Left ventricle myocardium inferior (tissue), 1 donor: ENCODE results near the gene BUD23. TPM values are rescaled to one million over a fixed set of nuclear protein-coding genes. Genes with fewer than 3 reads are reported as not detected.

Experiments
- DNase-seq: peaks from one replicate; pipeline ENCODE4 v3.0.0-alpha.2; 2020
- H3K27ac ChIP-seq: fragments of 200-600 bp; replicated peaks from 2 replicates; pipeline ENCODE4 v1.8.0; 2021
- H3K27me3 ChIP-seq: fragments of 200-600 bp; 2 replicates; pipeline ENCODE4 v1.8.0; 2021; ENCODE audit warnings: low read depth
- H3K36me3 ChIP-seq: fragments of 200-600 bp; 2 replicates; pipeline ENCODE4 v1.8.0; 2021
- H3K4me1 ChIP-seq: fragments of 200-600 bp; 2 replicates; pipeline ENCODE4 v1.8.0; 2021
- H3K4me3 ChIP-seq: fragments of 200-600 bp; 2 replicates; pipeline ENCODE4 v1.8.0; 2021; ENCODE audit warnings: mild to moderate bottlenecking, moderate library complexity
- H3K9me3 ChIP-seq: fragments of 200-600 bp; replicated peaks from 2 replicates; pipeline ENCODE4 v1.8.0; 2021
- CTCF ChIP-seq: fragments of 200-600 bp; IDR thresholded peaks from 2 replicates; pipeline ENCODE4 v1.8.0; 2021; ENCODE audit warnings: antibody characterized with exemption, mild to moderate bottlenecking, borderline replicate concordance
- intact Hi-C: fragments of 100-400 bp; cut with micrococcal nuclease; formaldehyde crosslinking; loops from one replicate; pipeline ENCODE4 v1.11.0; 2022
- total RNA-seq: library from RNA; stranded (reverse); fragmentation: NEBNext Ultra II Directional; extraction: Animal tissue kit (Norgen Biotek cat#: 25700); gene quantifications from one replicate; pipeline ENCODE4 v1.2.1, GENCODE V29; 2021
- donor health status: DM: no; HTN: yes; CAD: no; lungs with severe emphysema.

The BUD23 gene
- total RNA-seq, 1 donor from 2014 or later, result 65.0 TPM

GRCh38 chr7:73679709-73680108 lies 3.7 kb upstream of the BUD23 start:
- Histone ChIP-seq H3K9me3 (no peaks in the 10 kb centered on the region), H3K36me3 (peaks cover 6% of the 10 kb centered on the region), H3K27me3 (no peaks in the 10 kb centered on the region), H3K4me1 (peaks cover 66% of the 10 kb centered on the region), H3K27ac (peak overlapping the region; percentile 59), H3K4me3 (no peak overlapping the region)
- no peak for TF ChIP-seq CTCF
- no peak for DNase-seq
- intact Hi-C loops, result no loop called here

- DNase-seq, result no peak
- no peak for TF ChIP-seq CTCF
- H3K36me3 ChIP-seq, result peaks cover 6% of the 10 kb centered on the region
- H3K9me3 ChIP-seq, result no peaks in the 10 kb centered on the region
- intact Hi-C loops, result no loop called here
- H3K4me3 ChIP-seq, result peak overlapping the region; percentile 100
- H3K27ac ChIP-seq, result no peak overlapping the region
- H3K27me3 ChIP-seq, result no peaks in the 10 kb centered on the region
- H3K4me1 ChIP-seq, result peaks cover 74% of the 10 kb centered on the region
These were observed 2.9 kb upstream of the BUD23 start for GRCh38 chr7:73680501-73680900.

- H3K4me1 ChIP-seq, result peaks cover 75% of the 10 kb centered on the region
- peak overlapping the region; percentile 93 for H3K27ac ChIP-seq
- intact Hi-C loops, result no loop called here
- peaks cover 6% of the 10 kb centered on the region for H3K36me3 ChIP-seq
- TF ChIP-seq CTCF, result no peak
- no peaks in the 10 kb centered on the region for H3K27me3 ChIP-seq
- H3K4me3 ChIP-seq, result peak overlapping the region; percentile 100
- DNase-seq, result no peak
- no peaks in the 10 kb centered on the region for H3K9me3 ChIP-seq
These were observed 2.4 kb upstream of the BUD23 start for GRCh38 chr7:73681031-73681430.

- DNase-seq, result no peak
- peak overlapping the region; percentile 93 for H3K27ac ChIP-seq
- peaks cover 23% of the 10 kb centered on the region for H3K36me3 ChIP-seq
- H3K4me3 ChIP-seq, result peak overlapping the region; percentile 100
- TF ChIP-seq CTCF, result no peak
- intact Hi-C loops, result no loop called here
- no peaks in the 10 kb centered on the region for H3K9me3 ChIP-seq
- no peaks in the 10 kb centered on the region for H3K27me3 ChIP-seq
- H3K4me1 ChIP-seq, result peaks cover 75% of the 10 kb centered on the region
These were observed 697 bp upstream of the BUD23 start for GRCh38 chr7:73682745-73683055.

GRCh38 chr7:73683788-73684693 lies 644 bp downstream of the BUD23 start:
- H3K4me3 ChIP-seq, result peak overlapping the region; percentile 100
- H3K27ac ChIP-seq, result peak overlapping the region; percentile 93
- no peak for TF ChIP-seq CTCF
- DNase-seq, result no peak
- intact Hi-C loops, result no loop called here
- peaks cover 29% of the 10 kb centered on the region for H3K36me3 ChIP-seq
- no peaks in the 10 kb centered on the region for H3K9me3 ChIP-seq
- peaks cover 64% of the 10 kb centered on the region for H3K4me1 ChIP-seq
- no peaks in the 10 kb centered on the region for H3K27me3 ChIP-seq
